SK-N-MC (cell line): ENCODE results near the gene PCDH12.
"Not testable (repeated sequence)": the region's sequence is repeated elsewhere in the genome, so short reads cannot be mapped to it uniquely, and the experiment has no call there.

Source experiments
- DNase-seq: peaks from one replicate; pipeline ENCODE4 v3.0.0-alpha.2; 2011; ENCODE audit warnings: low read depth, low spot score
- H3K27ac ChIP-seq: fragments of 200-600 bp; sonication (generic); 2 replicates; pipeline ENCODE4 v1.5.1; 2016; ENCODE audit warnings: mixed run types
- H3K36me3 ChIP-seq: fragments of 200-600 bp; sonication (generic); 2 replicates; pipeline ENCODE4 v1.6.1; 2017; ENCODE audit warnings: antibody characterized with exemption, low read length, mixed read lengths; ENCODE audit not compliant: insufficient read depth
- H3K4me3 ChIP-seq: fragments of 200-600 bp; sonication (generic); 2 replicates; pipeline ENCODE4 v1.5.1; 2016
- H3K9ac ChIP-seq: fragments of 200-600 bp; sonication (generic); 2 replicates; pipeline ENCODE4 v1.8.0; 2017; ENCODE audit warnings: mixed run types, mixed read lengths; ENCODE audit not compliant: insufficient read length
- H3K9me3 ChIP-seq: fragments of 200-600 bp; sonication (generic); 2 replicates; pipeline ENCODE4 v1.6.1; 2017; ENCODE audit warnings: low read depth, mild to moderate bottlenecking, antibody characterized with exemption, low read length, moderate library complexity, mixed read lengths
- EZH2 ChIP-seq: fragments of 200-600 bp; sonication (generic); IDR thresholded peaks from one replicate; pipeline ENCODE4 v1.6.1; 2017; ENCODE audit warnings: antibody characterized with exemption
- FOXP2 ChIP-seq: optimal IDR thresholded peaks from 2 replicates; pipeline ENCODE3; 2011; ENCODE audit warnings: mild to moderate bottlenecking, moderate library complexity; ENCODE audit not compliant: insufficient read depth; ENCODE audit errors: extremely low read length, control extremely low read depth
- POLR2AphosphoS5 ChIP-seq: IDR thresholded peaks from 2 replicates; pipeline ENCODE4 v1.6.1; 2012; ENCODE audit warnings: mild to moderate bottlenecking, low read depth, low read length, borderline replicate concordance

The PCDH12 gene

DNA sequence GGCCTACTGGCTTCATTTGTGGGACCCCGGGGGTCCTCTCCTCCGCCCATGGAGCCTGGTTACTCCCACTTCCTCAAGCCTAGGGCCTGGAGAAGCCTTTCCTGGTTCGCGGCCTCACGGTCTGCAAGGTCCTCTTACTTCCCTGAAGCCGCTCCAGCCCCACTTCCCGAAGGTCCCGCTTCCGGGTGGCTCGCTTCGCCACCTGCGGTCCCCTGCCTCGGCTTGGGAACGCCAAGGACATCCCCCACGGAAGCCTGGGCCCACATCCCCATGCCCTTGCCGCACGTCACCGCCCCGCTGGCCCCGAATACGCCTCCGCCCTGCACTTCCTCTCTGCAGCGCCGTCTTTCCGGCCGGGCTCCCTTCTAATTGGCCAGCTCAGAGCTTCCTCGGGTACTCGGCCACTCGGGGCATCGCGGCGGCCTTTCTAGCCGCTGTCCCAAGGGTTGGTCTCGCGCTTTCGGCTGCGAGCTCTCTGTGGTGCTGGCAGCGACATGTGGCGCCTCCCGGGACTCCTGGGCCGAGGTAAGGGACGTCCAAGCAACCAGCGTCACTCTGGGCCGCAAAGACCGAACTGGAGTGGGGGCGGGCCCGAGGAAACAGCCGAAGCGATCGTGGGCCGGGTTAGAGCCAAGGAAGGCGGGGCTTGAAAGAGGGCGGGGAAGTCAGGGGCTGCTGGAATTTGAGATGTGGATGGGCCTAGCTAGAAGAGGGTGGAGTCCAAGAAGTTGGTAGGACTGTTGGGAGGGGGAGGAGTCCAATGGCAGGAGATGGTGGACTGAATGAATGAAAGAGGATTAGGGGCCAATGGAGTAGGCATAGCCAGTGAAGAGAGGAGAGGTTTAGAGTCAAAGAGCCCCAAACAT is 34.3 kb downstream of the PCDH12 start, which contains the start of gene DELE1:
TSS of gene DELE1 (plus strand) at position 424 of the 866 bp plus-strand sequence. CDS start at position 495, 71 bp downstream.
- TF ChIP-seq POLR2AphosphoS5 (peak; percentile 84; the same call in 1 of the 2 replicates), EZH2 (no peak)
- Histone ChIP-seq H3K9ac (peak within 1 kb of the TSS; percentile 95), H3K4me3 (peak within 1 kb of the TSS; percentile 91), H3K36me3 (peaks cover 23% of the 10 kb centered on the region), H3K9me3 (no peaks in the 10 kb centered on the region), H3K27ac (peak within 1 kb of the TSS; percentile 62; the same call in 1 of the 2 replicates)
- DNase-seq, result peak; percentile 62

DNA sequence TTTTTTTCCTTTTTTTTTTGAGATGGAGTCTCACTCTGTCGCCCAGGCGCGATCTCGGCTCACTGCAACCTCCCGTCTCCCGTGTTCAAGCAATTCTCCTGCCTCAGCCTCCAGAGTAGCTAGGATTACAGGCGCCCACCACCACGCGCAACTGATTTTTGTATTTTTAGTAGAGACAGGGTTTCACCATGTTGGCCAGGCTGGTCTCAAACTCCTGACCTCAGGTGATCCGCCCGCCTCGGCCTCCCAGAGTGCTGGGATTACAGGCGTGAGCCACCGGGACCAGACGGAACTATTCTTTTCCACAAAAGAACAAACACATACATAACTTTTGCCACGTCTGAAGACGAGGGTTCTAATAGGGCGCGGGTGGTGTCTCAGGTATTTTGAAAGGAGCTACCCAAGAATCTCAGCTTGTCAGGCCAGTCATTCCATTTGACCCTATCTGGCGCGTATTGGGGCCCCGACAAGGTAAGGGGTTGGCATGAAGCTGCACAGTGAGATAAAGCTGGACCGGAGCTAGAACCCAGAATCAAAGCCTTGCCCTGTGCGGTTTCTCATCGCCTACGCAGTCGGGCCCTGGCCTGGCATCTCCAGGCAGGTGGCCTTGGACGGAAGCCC is 35.1 kb downstream of the PCDH12 start:
- Histone ChIP-seq H3K27ac (0 out of 2 replicates have a peak overlapping the region, but pooled peaks have one; percentile 55), H3K9ac (peak overlapping the region; percentile 95), H3K4me3 (peak overlapping the region; percentile 91), H3K36me3 (peaks cover 19% of the 10 kb centered on the region)
- DNase-seq, H3K9me3 ChIP-seq: not testable (repeated sequence)

DNA sequence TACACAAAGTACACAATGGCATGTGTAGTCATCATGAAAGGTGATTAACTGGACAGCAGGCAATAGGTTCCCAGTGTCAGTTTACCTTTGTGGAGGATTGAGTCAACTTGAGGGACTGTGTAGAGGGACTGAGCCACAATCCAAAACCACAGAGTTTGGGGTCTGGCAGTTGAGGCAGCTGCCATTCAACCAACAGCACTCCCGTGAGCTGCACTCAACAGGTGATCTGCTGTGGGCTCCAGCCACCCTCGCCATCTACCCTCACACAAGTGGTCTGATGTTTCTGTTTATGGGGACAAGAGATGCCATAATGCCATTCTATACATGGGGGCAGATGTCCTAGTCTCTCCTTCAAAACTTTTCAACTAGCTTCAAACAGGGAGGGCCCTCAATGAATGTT is 37.2 kb downstream of the PCDH12 start:
- Histone ChIP-seq H3K27ac (no peak overlapping the region), H3K4me3 (no peak overlapping the region), H3K36me3 (peaks cover 4% of the 10 kb centered on the region; the same call in 1 of the 2 replicates), H3K9ac (no peak overlapping the region), H3K9me3 (no peaks in the 10 kb centered on the region)
- no peak for DNase-seq
- TF ChIP-seq POLR2AphosphoS5 (no peak), FOXP2 (no peak), EZH2 (no peak)

DNA sequence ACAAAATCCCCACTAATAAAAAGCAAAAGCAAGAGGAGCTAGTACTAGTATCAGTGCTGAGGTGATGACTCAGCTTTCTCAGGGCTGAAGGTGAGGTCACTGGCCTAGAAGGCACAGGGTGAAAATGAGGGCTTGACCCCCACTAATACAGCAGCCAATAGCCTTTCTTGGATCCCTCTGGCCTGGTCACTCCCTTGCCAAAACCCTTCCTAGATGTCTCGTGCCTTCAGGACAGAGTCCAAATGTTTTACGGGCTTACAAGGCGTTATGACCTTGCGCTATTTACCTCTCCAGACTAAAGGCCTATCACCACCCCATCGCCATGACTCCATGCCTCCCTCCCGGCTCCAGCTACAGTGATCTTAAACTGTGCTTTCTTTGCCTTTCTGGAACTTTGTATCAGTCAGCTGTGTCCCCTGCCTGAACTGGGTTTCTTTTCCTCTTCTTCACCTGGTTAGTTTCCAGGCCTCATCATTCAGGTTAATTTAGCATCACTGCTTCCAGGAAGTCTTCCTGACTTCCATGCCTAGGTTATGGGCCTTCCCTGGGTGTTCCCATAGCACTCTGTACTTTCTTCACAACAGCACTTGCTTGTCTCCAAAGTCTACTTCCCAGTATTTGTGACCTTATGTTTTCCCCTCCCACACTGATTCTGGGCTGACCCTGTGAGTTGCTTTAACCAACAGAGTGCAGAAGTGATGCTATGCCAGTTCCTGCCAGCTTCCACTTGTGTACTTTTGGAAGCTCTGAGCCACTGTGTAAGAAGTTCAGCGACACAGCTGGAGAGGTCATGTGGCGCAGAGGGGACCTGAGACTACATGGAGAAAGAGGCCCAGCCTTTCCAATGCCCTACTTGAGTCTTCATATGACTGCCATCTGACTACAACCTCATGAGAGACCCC is 38.5 kb downstream of the PCDH12 start:
- DNase-seq, result no peak
- Histone ChIP-seq H3K9ac (no peak overlapping the region), H3K4me3 (no peak overlapping the region), H3K9me3 (no peaks in the 10 kb centered on the region), H3K27ac (no peak overlapping the region), H3K36me3 (no peaks in the 10 kb centered on the region)
- TF ChIP-seq POLR2AphosphoS5 (no peak), EZH2 (no peak), FOXP2 (no peak)

DNA sequence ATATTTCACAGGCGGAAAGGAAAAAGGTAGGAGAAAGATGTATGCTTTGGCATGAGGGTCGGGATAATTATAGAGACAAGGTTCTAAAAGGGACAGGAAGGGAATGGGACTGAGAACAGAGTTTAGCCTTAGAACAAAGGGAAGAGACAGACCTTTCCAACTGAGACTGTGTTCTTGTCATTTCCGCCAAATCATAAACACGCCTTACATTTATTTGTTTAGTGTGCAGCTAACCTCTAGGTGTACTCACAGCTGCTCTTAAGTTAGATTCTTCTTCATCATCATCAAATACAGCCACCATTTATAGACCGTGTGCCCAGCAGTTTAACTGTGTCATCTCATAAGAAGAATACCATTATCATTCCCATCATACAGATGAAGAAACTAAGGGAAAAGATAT is 40.2 kb downstream of the PCDH12 start:
- Histone ChIP-seq H3K9ac (no peak overlapping the region), H3K4me3 (no peak overlapping the region), H3K9me3 (no peaks in the 10 kb centered on the region), H3K27ac (no peak overlapping the region), H3K36me3 (no peaks in the 10 kb centered on the region)
- TF ChIP-seq EZH2 (no peak), POLR2AphosphoS5 (no peak)
- no peak for DNase-seq

DNA sequence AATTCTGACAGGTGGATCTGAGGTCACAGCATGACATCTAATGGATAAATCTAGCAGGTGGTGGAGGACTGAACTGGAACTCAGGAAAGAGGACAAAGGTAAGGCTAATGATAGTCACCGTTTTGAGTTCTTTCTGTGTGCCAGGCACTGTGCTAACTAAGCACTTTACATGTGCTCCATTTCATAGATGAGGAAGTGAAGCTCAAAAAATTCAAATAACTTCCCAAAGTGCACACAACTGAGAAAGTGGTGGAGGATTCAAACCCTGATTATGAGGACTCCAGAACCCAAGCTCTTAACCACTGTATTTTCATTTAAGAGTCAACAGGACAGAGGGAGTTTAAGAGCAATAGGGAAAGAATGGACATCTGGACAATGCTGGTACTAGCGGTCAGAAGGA is 41.5 kb downstream of the PCDH12 start:
- Histone ChIP-seq H3K4me3 (no peak overlapping the region), H3K36me3 (no peaks in the 10 kb centered on the region), H3K9me3 (no peaks in the 10 kb centered on the region), H3K27ac (no peak overlapping the region), H3K9ac (no peak overlapping the region)
- TF ChIP-seq FOXP2, result no peak
- no peak for TF ChIP-seq POLR2AphosphoS5
- TF ChIP-seq EZH2, result no peak
- no peak for DNase-seq

DNA sequence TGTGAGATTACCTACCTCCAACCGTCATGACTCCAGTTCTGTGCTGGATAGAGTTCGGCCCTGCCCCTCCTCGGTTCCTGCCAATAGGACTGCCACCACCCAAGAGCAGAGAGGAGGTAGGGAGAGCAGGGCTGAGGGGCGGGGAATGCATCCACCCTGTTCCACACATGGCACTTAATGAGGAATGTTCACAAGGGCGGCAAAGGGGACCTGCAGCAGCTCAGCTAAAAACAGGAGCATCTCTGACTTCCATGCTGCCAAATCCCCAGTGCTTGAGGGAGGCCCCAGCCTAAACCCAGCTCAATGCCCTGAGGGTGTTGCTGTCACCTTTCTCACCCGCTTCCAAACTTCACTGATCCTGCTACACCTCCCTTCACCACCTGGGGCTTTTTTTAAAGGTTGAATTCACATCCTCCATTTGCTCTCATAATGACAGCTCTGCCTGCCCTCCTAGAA is 42.1 kb downstream of the PCDH12 start:
- Histone ChIP-seq H3K9me3 (no peaks in the 10 kb centered on the region), H3K4me3 (no peak overlapping the region), H3K9ac (no peak overlapping the region), H3K27ac (no peak overlapping the region), H3K36me3 (no peaks in the 10 kb centered on the region)
- TF ChIP-seq FOXP2, result no peak
- TF ChIP-seq POLR2AphosphoS5, result no peak
- no peak for TF ChIP-seq EZH2
- no peak for DNase-seq

DNA sequence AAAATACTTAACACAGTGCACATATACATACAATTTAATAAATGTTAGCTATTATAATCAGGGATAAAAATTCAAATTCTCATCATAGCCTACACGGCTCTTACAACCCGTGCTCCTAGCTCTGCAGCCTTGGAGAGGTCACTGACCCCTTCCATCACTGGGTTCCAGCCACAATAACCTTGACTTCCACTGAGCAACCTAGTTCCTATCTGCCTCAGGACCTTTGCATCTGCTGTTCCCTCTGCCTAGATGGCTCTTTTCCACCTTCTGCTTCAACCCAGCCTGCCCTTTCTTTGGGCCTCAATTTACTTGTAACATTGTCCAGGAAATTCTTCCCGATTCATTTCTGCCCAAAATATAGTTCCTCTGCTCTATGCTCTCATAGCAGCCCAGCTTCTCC is 43.2 kb downstream of the PCDH12 start:
- no peaks in the 10 kb centered on the region for H3K36me3 ChIP-seq
- no peak overlapping the region for H3K9ac ChIP-seq
- H3K9me3 ChIP-seq, result no peaks in the 10 kb centered on the region
- no peak for DNase-seq
- no peak overlapping the region for H3K27ac ChIP-seq
- H3K4me3 ChIP-seq, result no peak overlapping the region
- TF ChIP-seq POLR2AphosphoS5 (no peak), FOXP2 (no peak), EZH2 (no peak)
